ENCODE measurements around the gene TGM6.

Gene TGM6

DNA sequence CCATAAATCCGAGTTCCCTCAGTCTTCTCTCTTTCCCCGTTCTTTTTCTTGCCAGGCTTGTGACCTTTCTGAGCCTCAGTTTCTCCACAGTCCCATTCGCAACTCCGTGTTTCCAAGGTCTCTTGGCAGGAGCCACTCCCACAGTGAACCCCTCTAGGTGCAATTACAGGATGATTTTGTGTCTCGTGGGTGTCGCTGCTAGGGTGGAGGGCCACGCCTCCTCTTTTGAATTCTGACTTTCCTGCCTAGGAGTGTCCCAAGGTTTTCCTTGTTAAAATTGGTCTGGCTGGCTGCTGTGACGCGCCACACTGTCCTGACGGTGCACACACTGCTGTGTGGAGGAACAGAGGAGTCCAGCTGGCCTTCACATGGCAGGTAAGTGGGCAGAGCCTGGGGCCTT lies at the start of gene TGM6:
TGM6 (plus strand) TSS at position 301 of the 400 bp plus-strand sequence; CDS start at position 369, 68 bp downstream.
- Mint-ChIP-seq H3K27ac (no peak within 1 kb of the TSS), H3K27me3 (peaks cover 16% of the 10 kb centered on the region), H3K4me1 (no peaks in the 10 kb centered on the region), H3K4me3 (no peak within 1 kb of the TSS), H3K9me3 (no peaks in the 10 kb centered on the region), H3K36me3 (no peaks in the 10 kb centered on the region)
- ATAC-seq = no peak

DNA sequence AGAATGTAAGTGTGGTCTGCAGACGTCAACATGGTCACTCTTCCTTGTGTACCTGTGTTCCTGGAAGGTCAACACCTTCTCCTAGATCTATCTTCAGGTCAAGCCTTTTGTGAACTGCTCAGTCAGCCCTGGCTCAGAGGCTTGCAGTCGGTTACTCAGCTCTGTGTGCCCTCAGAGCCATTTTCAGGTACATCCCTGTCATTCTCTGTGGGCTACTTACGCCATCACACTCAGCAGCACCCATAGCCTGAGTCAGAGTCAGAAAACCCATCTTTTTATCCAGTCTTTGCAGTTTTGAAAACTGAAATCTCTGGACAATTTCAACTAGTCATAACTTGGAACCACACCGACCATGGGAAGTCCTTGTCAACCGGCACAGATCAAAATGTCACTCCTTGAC lies 49.6 kb upstream of the TGM6 start:
- Mint-ChIP-seq H3K4me3 (no peak overlapping the region), H3K4me1 (no peaks in the 10 kb centered on the region), H3K27me3 (peaks cover 21% of the 10 kb centered on the region), H3K27ac (no peak overlapping the region), H3K9me3 (no peaks in the 10 kb centered on the region), H3K36me3 (no peaks in the 10 kb centered on the region)
- no peak for ATAC-seq

DNA sequence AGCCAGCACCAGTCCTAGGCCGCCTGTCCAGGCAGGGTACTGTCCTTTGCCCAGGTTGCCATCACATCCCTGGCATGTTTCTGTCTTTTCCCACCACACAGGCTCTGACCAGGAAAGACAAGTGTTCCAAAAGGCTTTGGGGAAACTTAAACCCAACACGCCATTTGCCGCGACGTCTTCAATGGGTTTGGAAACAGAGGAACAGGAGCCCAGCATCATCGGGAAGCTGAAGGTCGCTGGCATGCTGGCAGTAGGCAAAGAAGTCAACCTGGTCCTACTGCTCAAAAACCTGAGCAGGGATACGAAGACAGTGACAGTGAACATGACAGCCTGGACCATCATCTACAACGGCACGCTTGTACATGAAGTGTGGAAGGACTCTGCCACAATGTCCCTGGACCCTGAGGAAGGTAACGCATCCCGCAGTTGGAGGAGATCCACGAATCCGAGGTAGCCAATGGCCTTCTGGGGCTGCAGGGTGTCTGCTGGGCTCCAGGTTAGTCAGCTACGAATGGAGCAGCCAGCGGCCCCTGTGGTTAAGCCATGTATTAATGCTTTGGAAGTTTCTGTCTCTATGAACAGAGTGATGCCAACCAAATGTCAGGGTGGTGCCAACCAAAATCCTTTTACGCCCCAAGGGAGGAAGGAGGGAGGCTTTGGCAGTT lies 48.7 kb upstream of the TGM6 start:
- H3K27ac Mint-ChIP-seq = no peak overlapping the region
- H3K27me3 Mint-ChIP-seq = peaks cover 12% of the 10 kb centered on the region
- no peaks in the 10 kb centered on the region for H3K4me1 Mint-ChIP-seq
- H3K36me3 Mint-ChIP-seq = no peaks in the 10 kb centered on the region
- no peak for ATAC-seq
- no peak overlapping the region for H3K4me3 Mint-ChIP-seq
- no peaks in the 10 kb centered on the region for H3K9me3 Mint-ChIP-seq

DNA sequence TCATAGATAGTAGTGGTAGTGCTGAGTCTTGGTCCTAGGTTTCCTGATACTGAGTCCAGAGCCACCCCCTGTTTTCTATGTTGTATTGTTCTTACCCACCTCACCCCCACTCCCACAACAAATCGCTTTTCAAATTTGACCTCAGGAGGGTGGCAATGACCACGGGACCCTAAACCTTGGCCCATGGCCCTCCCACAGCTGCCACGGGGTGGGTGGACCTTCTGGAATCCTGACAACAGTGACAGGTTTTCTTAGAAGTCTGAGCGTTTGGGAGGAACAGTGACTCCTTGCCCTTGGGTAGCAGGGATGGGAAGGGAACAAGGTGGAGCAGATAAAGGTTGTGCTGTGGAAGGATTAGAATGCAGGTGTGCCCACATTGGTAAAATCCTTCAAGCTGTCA lies 48.0 kb upstream of the TGM6 start:
- Mint-ChIP-seq H3K9me3 (no peaks in the 10 kb centered on the region), H3K36me3 (no peaks in the 10 kb centered on the region), H3K27me3 (peaks cover 5% of the 10 kb centered on the region), H3K27ac (no peak overlapping the region), H3K4me1 (no peaks in the 10 kb centered on the region), H3K4me3 (no peak overlapping the region)
- no peak for ATAC-seq

DNA sequence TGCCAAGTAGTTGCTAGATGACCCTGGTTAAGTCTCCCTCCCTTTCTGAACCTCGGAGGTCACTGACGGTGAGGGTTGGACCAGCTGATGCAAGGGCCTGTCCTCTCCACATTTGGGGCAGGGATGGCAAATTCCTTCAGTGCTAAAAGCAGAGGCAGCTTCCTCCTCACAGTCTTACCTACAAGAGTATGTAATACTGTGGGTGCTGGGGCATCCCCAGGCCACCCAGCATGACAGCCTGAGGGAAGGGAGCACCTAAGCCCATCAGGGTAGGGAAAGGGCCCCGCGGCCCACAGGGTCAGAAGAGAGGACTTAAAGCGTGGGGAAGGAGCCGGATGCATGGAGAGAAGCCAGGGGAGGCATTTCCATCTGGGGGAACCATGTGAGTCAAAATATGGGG lies 46.9 kb upstream of the TGM6 start:
- H3K9me3 Mint-ChIP-seq = no peaks in the 10 kb centered on the region
- peaks cover 3% of the 10 kb centered on the region for H3K27me3 Mint-ChIP-seq
- H3K36me3 Mint-ChIP-seq = no peaks in the 10 kb centered on the region
- no peak overlapping the region for H3K27ac Mint-ChIP-seq
- no peak overlapping the region for H3K4me3 Mint-ChIP-seq
- no peaks in the 10 kb centered on the region for H3K4me1 Mint-ChIP-seq
- ATAC-seq = no peak

DNA sequence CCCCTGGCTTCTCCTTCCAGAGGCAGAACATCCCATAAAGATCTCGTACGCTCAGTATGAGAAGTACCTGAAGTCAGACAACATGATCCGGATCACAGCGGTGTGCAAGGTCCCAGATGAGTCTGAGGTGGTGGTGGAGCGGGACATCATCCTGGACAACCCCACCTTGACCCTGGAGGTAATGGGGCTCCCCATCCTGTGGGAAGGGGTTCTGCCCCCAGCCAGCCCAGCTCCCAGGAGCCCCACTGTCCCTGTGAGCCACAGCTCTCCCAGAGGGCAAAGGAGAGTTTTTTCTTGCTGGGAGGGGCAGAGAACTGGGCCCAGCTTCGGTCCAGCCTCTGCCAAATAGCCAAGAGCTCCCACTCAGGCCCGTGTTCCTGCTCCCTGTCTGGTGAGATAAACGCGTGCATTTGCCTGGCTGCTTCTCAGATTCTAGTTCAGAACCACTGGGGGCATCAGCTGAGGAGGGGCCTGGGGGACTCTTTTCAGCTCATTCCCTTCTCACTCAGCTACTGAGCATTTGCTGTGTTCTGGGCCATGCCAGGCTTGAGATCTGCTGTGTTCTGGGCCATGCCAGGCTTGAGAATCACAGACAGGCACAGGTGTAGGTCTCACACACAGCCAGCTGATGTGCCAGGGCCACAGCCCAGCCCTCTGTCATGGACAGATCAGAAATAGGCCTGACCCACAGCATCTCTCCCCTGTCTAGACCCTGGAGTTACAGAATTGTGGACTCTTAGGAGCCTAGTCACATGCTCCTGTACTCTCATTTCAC lies 45.4 kb upstream of the TGM6 start:
- Mint-ChIP-seq H3K4me3 (no peak overlapping the region), H3K27me3 (peaks cover 13% of the 10 kb centered on the region), H3K4me1 (no peaks in the 10 kb centered on the region), H3K27ac (no peak overlapping the region), H3K9me3 (no peaks in the 10 kb centered on the region), H3K36me3 (no peaks in the 10 kb centered on the region)
- ATAC-seq = no peak

DNA sequence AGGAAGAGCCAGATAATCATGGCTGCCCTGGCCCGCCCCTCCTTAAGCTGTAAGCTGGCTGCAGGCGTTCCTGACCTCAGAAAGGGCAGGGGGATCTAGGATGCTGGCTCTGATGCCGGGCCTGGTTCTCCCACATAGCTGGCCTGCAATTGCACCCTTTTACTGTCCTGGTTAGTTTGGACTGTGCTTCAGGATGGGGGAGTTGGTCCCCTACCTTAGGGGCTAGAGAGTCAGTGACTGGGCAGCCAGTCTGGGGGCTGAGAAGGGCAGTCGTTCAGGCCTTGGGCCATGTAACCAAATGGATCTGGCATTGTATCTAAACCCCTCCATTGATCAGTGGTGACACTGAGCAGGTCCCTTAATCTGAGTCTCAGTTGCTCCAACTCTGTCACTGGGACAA lies 44.2 kb upstream of the TGM6 start:
- H3K27ac Mint-ChIP-seq = no peak overlapping the region
- H3K27me3 Mint-ChIP-seq = peaks cover 22% of the 10 kb centered on the region
- H3K4me3 Mint-ChIP-seq = no peak overlapping the region
- ATAC-seq = no peak
- no peaks in the 10 kb centered on the region for H3K9me3 Mint-ChIP-seq
- H3K4me1 Mint-ChIP-seq = no peaks in the 10 kb centered on the region
- no peaks in the 10 kb centered on the region for H3K36me3 Mint-ChIP-seq

DNA sequence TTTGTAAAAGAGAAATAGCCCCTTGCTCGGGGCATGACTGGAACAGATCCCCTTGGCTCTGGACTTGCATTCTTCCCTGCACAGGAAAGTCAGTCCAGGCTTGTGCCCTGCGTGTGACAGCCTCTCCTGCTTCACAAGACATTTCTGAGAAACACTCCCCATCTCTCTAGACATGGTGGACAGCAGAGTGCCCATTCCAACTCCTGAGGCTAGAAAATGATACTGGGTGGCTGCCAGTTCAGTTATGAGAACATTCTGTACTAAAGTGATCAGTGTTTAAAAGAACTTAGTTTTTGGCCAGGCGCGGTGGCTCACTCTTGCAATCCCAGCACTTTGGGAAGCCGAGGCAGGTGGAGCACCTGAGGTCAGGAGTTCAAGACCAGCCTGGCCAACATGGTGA lies 43.6 kb upstream of the TGM6 start:
- Mint-ChIP-seq H3K4me3 (no peak overlapping the region), H3K27ac (no peak overlapping the region), H3K4me1 (no peaks in the 10 kb centered on the region), H3K27me3 (peaks cover 28% of the 10 kb centered on the region), H3K36me3 (no peaks in the 10 kb centered on the region), H3K9me3 (no peaks in the 10 kb centered on the region)
- no peak for ATAC-seq

DNA sequence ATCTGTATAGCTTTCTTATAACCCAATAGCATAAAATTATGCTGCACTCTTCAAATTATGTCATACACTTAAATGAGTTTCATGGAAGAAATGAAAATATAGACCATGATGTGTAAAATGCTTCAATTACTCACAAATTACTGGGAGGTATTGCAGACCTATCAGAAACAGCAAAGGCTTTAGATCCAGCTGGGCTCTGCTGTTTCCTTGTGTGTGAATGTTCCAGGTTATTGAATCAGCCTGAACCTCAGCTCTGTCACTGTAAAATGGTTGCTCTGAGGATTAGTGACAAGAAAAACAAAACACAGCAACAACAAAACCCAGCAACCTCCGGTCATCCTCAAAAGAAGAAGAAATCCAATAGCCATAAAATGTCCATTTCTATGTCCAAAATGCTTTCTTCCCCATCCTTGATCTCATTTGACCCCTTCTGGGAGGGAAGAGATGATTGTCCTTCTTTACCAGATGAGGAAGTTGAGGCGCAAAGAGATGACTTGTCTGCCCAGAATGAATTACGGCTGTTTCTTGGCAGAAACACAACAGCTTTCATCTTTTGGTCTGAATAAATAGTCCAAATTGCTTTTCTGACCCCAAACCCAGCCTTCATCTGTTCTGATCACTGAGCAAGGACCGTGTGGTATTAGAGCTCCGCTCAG lies 42.2 kb upstream of the TGM6 start:
- no peaks in the 10 kb centered on the region for H3K4me1 Mint-ChIP-seq
- H3K4me3 Mint-ChIP-seq = no peak overlapping the region
- no peak for ATAC-seq
- peaks cover 30% of the 10 kb centered on the region for H3K27me3 Mint-ChIP-seq
- no peaks in the 10 kb centered on the region for H3K9me3 Mint-ChIP-seq
- no peak overlapping the region for H3K27ac Mint-ChIP-seq
- H3K36me3 Mint-ChIP-seq = no peaks in the 10 kb centered on the region

DNA sequence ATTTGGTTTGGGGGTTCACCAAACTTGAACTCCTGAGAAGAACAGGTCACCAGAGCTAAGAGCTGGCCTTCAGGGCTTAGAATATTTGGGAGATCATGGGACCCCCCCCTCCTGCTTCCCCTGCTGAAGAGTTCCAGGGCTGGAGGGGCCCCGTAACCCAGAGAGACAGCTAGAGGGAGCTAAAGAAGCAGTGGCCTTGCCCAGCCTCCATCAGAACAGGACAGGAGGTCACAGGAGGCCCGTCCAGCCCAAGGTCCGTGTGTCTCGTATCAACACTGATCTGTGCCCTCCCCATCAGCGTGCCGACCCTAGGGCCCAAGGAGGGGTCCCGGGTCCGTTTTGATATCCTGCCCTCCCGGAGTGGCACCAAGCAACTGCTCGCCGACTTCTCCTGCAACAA lies 40.6 kb upstream of the TGM6 start:
- H3K4me3 Mint-ChIP-seq = no peak overlapping the region
- no peaks in the 10 kb centered on the region for H3K36me3 Mint-ChIP-seq
- H3K27ac Mint-ChIP-seq = no peak overlapping the region
- no peaks in the 10 kb centered on the region for H3K4me1 Mint-ChIP-seq
- peaks cover 30% of the 10 kb centered on the region for H3K27me3 Mint-ChIP-seq
- no peak for ATAC-seq
- no peaks in the 10 kb centered on the region for H3K9me3 Mint-ChIP-seq

DNA sequence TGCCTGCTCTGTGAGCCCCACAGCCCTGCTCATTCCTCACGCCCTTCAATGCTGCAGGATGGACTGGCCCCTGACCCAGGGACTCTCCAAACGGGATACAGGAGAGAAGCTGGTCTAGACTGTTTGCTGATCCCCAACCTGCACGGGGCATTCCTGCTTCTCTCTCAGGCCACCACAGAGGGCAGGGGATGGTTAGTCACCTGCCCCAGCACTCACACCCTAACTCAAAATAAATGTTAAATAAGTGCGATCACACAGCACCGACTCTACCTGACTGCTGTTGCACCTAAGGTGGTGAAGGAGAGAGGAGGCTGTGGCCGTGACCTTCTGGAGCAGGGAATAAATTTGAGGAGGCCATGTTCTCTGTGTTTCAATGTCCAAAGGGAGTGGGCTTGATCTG lies 39.9 kb upstream of the TGM6 start:
- Mint-ChIP-seq H3K9me3 (no peaks in the 10 kb centered on the region), H3K36me3 (no peaks in the 10 kb centered on the region), H3K27ac (no peak overlapping the region), H3K4me3 (no peak overlapping the region), H3K4me1 (no peaks in the 10 kb centered on the region), H3K27me3 (peaks cover 30% of the 10 kb centered on the region)
- ATAC-seq = no peak

DNA sequence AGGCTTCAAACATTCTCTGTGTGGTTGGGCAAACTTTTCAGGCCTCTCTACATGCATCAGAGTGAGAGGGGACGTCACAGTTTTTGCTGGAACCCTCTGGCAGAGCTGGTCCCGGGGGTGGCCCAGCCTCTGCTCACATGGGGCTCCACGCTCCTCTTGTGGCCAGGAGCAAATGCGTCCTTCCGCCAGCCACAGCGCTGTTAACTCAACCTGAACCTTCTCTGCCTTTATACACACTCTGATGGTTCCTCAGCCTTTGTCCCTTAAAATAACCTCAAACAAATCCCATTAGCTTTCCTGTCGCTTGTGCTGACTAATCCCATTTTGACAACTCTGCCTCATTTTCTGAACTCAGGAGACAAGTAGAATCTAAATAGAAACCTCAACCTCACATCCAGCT lies 39.4 kb upstream of the TGM6 start:
- no peak overlapping the region for H3K4me3 Mint-ChIP-seq
- peaks cover 30% of the 10 kb centered on the region for H3K27me3 Mint-ChIP-seq
- no peaks in the 10 kb centered on the region for H3K4me1 Mint-ChIP-seq
- no peak overlapping the region for H3K27ac Mint-ChIP-seq
- ATAC-seq = no peak
- no peaks in the 10 kb centered on the region for H3K9me3 Mint-ChIP-seq
- no peaks in the 10 kb centered on the region for H3K36me3 Mint-ChIP-seq

DNA sequence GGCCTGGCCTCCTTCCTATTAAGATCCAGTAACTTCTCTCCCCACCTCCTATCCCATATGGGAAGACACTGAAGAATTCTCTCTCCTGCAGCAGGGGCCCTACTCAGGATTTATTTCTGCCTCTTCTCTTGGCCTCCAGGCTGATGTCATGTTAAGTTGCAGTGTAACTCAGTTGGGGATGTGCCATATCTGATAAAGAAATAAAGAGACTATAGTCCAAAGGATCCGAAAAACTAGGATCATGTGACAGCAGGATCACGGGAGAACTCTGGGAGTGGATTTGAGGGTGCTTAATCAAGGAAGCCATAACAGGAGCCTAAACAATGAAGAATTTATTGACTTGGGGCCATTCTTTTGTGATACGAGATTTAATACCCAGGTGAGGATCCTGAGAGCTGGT lies 38.5 kb upstream of the TGM6 start:
- no peaks in the 10 kb centered on the region for H3K4me1 Mint-ChIP-seq
- no peaks in the 10 kb centered on the region for H3K36me3 Mint-ChIP-seq
- no peak for ATAC-seq
- peaks cover 30% of the 10 kb centered on the region for H3K27me3 Mint-ChIP-seq
- no peaks in the 10 kb centered on the region for H3K9me3 Mint-ChIP-seq
- H3K27ac Mint-ChIP-seq = no peak overlapping the region
- no peak overlapping the region for H3K4me3 Mint-ChIP-seq

DNA sequence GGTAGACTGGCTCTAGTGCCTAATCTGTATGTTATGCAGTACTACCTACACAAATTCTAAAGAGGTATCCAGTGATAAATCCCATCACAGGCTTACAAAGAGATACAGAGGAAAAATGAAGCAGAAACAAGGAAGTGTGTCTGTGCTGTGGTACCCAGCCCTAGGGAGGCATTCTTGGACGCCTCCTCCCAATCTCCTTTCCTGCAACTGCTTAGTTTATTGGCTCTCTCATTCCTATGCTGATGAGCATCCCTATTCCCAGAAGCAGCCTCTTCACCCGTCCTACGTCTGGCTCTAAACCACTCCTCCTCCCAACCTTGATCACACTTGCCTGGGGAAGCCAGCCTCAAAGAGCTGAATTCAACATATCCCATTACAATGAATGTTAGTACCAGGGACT lies 34.5 kb upstream of the TGM6 start:
- H3K4me1 Mint-ChIP-seq = no peaks in the 10 kb centered on the region
- ATAC-seq = no peak
- H3K4me3 Mint-ChIP-seq = no peak overlapping the region
- H3K27ac Mint-ChIP-seq = no peak overlapping the region
- H3K9me3 Mint-ChIP-seq = peaks cover 2% of the 10 kb centered on the region
- no peaks in the 10 kb centered on the region for H3K36me3 Mint-ChIP-seq
- H3K27me3 Mint-ChIP-seq = peaks cover 22% of the 10 kb centered on the region

DNA sequence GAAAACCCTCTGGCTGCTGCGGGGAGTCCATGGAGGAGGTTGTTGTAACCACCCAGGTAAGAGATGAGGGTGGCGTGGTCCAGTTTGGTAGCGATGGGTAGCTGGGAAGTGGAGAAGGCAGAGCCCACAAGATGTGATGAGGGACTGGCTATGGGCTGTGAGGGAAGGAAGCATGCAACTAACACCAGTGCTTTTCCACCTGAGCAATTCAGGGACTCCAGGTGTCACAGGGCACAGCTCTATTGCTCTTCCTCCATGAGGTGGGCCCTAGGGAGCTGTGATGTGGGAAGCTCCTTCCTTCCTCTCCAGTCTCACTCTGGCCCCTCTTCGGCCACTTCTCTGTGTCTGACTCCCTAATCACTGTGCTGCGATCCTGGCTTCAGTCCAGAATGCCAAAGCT lies 32.4 kb upstream of the TGM6 start:
- H3K9me3 Mint-ChIP-seq = peaks cover 2% of the 10 kb centered on the region
- H3K4me1 Mint-ChIP-seq = peaks cover 9% of the 10 kb centered on the region
- H3K27ac Mint-ChIP-seq = no peak overlapping the region
- H3K36me3 Mint-ChIP-seq = no peaks in the 10 kb centered on the region
- no peak for ATAC-seq
- H3K27me3 Mint-ChIP-seq = peaks cover 14% of the 10 kb centered on the region
- H3K4me3 Mint-ChIP-seq = no peak overlapping the region

DNA sequence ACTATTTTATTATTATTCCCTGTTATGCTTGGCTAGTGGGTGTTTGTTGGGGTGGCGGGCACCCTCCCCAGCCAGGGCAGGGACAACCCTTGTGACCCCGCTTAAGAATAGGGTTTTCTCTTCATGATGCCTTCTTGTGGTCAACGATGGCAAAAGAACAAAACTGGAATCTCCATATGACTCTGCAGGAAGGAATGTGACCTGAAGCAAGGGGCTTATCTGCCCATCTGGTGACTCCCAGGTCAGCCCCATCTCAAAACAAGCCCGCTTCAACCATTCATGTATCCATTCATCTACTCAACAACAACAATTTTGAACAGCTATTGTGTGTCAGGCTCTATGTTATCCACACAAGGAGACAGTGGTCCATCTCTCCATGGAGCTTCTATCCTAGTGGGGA lies 30.9 kb upstream of the TGM6 start:
- peaks cover 9% of the 10 kb centered on the region for H3K4me1 Mint-ChIP-seq
- H3K27ac Mint-ChIP-seq = no peak overlapping the region
- H3K9me3 Mint-ChIP-seq = peaks cover 2% of the 10 kb centered on the region
- H3K36me3 Mint-ChIP-seq = no peaks in the 10 kb centered on the region
- no peak overlapping the region for H3K4me3 Mint-ChIP-seq
- peaks cover 14% of the 10 kb centered on the region for H3K27me3 Mint-ChIP-seq
- no peak for ATAC-seq
